H9 (cell line): Measurements from ENCODE around the gene FHOD3. TPM values are rescaled to one million over a fixed set of nuclear protein-coding genes. Genes with fewer than 3 reads are reported as not detected.

Source experiments
- DNase-seq: peaks from one replicate; pipeline ENCODE4 v3.0.0-alpha.2; 2017
- H2AFZ ChIP-seq: one replicate; pipeline ENCODE4 v1.6.1; 2013; ENCODE audit warnings: mild to moderate bottlenecking, low read length, control low read depth, moderate library complexity
- H2AK5ac ChIP-seq: 2 replicates; pipeline ENCODE4 v1.6.1; 2013; ENCODE audit warnings: low read length, control low read depth, mixed read lengths; ENCODE audit not compliant: insufficient read length
- H2BK120ac ChIP-seq: one replicate; pipeline ENCODE4 v1.6.1; 2013; ENCODE audit warnings: low read depth, mild to moderate bottlenecking, low read length, control low read depth, inconsistent platforms; ENCODE audit not compliant: poor library complexity, severe bottlenecking
- H2BK12ac ChIP-seq: 2 replicates; pipeline ENCODE4 v1.6.1; 2013; ENCODE audit warnings: low read length, control low read depth, mixed read lengths, low read depth; ENCODE audit not compliant: insufficient read length
- H2BK15ac ChIP-seq: 2 replicates; pipeline ENCODE4 v1.6.1; 2013; ENCODE audit warnings: low read depth, low read length, control low read depth
- H2BK20ac ChIP-seq: one replicate; pipeline ENCODE4 v1.6.1; 2013; ENCODE audit warnings: low read depth, mild to moderate bottlenecking, low read length, control low read depth, inconsistent platforms; ENCODE audit not compliant: poor library complexity, severe bottlenecking
- H2BK5ac ChIP-seq: 2 replicates; pipeline ENCODE4 v1.6.1; 2013; ENCODE audit warnings: low read length, control low read depth, mixed read lengths; ENCODE audit not compliant: insufficient read length
- H3K14ac ChIP-seq: 2 replicates; pipeline ENCODE4 v1.6.1; 2013; ENCODE audit warnings: low read length, control low read depth; ENCODE audit not compliant: insufficient read depth
- H3K18ac ChIP-seq: 2 replicates; pipeline ENCODE4 v1.6.1; 2013; ENCODE audit warnings: low read depth, mild to moderate bottlenecking, mixed read lengths, low read length, control low read depth; ENCODE audit not compliant: insufficient read length
- H3K23ac ChIP-seq: 2 replicates; pipeline ENCODE4 v1.6.1; 2013; ENCODE audit warnings: low read length, control low read depth, mixed read lengths, low read depth; ENCODE audit not compliant: insufficient read length
- H3K23me2 ChIP-seq: 2 replicates; pipeline ENCODE4 v1.6.1; 2013; ENCODE audit warnings: low read depth, mild to moderate bottlenecking, mixed read lengths, low read length, control low read depth; ENCODE audit not compliant: insufficient read length, poor library complexity, severe bottlenecking
- H3K27ac ChIP-seq: 2 replicates; pipeline ENCODE4 v1.5.1; 2013; ENCODE audit warnings: low read length, control low read depth, mixed read lengths, low read depth; ENCODE audit not compliant: insufficient read length
- H3K27me3 ChIP-seq: 2 replicates; pipeline ENCODE4 v1.6.1; 2013; ENCODE audit warnings: low read length, control low read depth, inconsistent platforms; ENCODE audit not compliant: insufficient read depth
- H3K4ac ChIP-seq: 2 replicates; pipeline ENCODE4 v1.6.1; 2013; ENCODE audit warnings: low read depth, mild to moderate bottlenecking, control low read depth, inconsistent platforms, low read length, moderate library complexity
- H3K4me1 ChIP-seq: 2 replicates; pipeline ENCODE4 v1.6.1; 2013; ENCODE audit warnings: low read length, control low read depth, inconsistent platforms; ENCODE audit not compliant: insufficient read depth
- H3K4me2 ChIP-seq: 2 replicates; pipeline ENCODE4 v1.6.1; 2013; ENCODE audit warnings: low read length, control low read depth, mixed read lengths; ENCODE audit not compliant: insufficient read length, insufficient read depth
- H3K56ac ChIP-seq: 2 replicates; pipeline ENCODE4 v1.6.1; 2013; ENCODE audit warnings: low read depth, mild to moderate bottlenecking, mixed read lengths, low read length, control low read depth; ENCODE audit not compliant: insufficient read length
- H3K79me1 ChIP-seq: 2 replicates; pipeline ENCODE4 v1.6.1; 2013; ENCODE audit warnings: low read depth, mild to moderate bottlenecking, moderate library complexity, low read length, control low read depth, inconsistent platforms; ENCODE audit not compliant: insufficient read depth, poor library complexity, severe bottlenecking
- H3K79me2 ChIP-seq: 2 replicates; pipeline ENCODE4 v1.6.1; 2013; ENCODE audit warnings: low read length, control low read depth, inconsistent platforms; ENCODE audit not compliant: insufficient read depth
- H3K9ac ChIP-seq: 2 replicates; pipeline ENCODE4 v1.6.1; 2013; ENCODE audit warnings: low read length, control low read depth, mixed read lengths; ENCODE audit not compliant: insufficient read length; ENCODE audit errors: extremely low read depth
- H3K9me3 ChIP-seq: one replicate; pipeline ENCODE4 v1.6.1; 2013; ENCODE audit warnings: low read depth, low read length, inconsistent platforms; ENCODE audit not compliant: control insufficient read depth
- H3T11ph ChIP-seq: one replicate; pipeline ENCODE4 v1.6.1; 2013; ENCODE audit warnings: mild to moderate bottlenecking, low read length, control low read depth, inconsistent platforms
- H4K20me1 ChIP-seq: one replicate; pipeline ENCODE4 v1.6.1; 2013; ENCODE audit not compliant: control insufficient read depth, insufficient read length, insufficient read depth
- H4K5ac ChIP-seq: 2 replicates; pipeline ENCODE4 v1.6.1; 2013; ENCODE audit warnings: low read depth, mild to moderate bottlenecking, mixed read lengths, low read length, control low read depth; ENCODE audit not compliant: insufficient read length
- H4K8ac ChIP-seq: replicated peaks from 2 replicates; pipeline ENCODE4 v1.6.1; 2013; ENCODE audit warnings: low read length, control low read depth, mixed read lengths, low read depth; ENCODE audit not compliant: insufficient read length
- H4K91ac ChIP-seq: 2 replicates; pipeline ENCODE4 v1.6.1; 2013; ENCODE audit warnings: low read depth, mild to moderate bottlenecking, moderate library complexity, mixed read lengths, low read length, control low read depth; ENCODE audit not compliant: insufficient read length
- H3K27ac Mint-ChIP-seq, 3 experiments: 2 replicates in 2 of 3; 3 replicates in 1 of 3; pipeline ENCODE4 v1.8.0; 2020 to 2021; ENCODE audit warnings: mixed read lengths in 3 of 3, mild to moderate bottlenecking in 1 of 3, moderate library complexity in 1 of 3
- H3K27me3 Mint-ChIP-seq: 2 replicates; pipeline ENCODE4 v1.8.0; 2021; ENCODE audit warnings: low read depth, mild to moderate bottlenecking, moderate library complexity, mixed read lengths
- H3K36me3 Mint-ChIP-seq, 3 experiments: 2 replicates in 2 of 3; 3 replicates in 1 of 3; pipeline ENCODE4 v1.8.0; 2020 to 2021; ENCODE audit warnings: low read depth in 3 of 3, mixed read lengths in 3 of 3; ENCODE audit not compliant: insufficient read depth in 1 of 3
- H3K4me1 Mint-ChIP-seq, 2 experiments: 2 replicates each; pipeline ENCODE4 v1.8.0; 2020; ENCODE audit warnings: mixed read lengths in 2 of 2
- H3K4me3 Mint-ChIP-seq, 2 experiments: 2 replicates in 1 of 2; 3 replicates in 1 of 2; pipeline ENCODE4 v1.8.0; 2020 to 2021; ENCODE audit warnings: mild to moderate bottlenecking in 2 of 2, mixed read lengths in 2 of 2, moderate library complexity in 1 of 2
- H3K9me3 Mint-ChIP-seq, 2 experiments: 2 replicates in 1 of 2; 3 replicates in 1 of 2; pipeline ENCODE4 v1.8.0; 2020; ENCODE audit warnings: mild to moderate bottlenecking in 2 of 2, mixed read lengths in 2 of 2, moderate library complexity in 1 of 2
- total RNA-seq: library from RNA; stranded (reverse); gene quantifications from 2 replicates; pipeline ENCODE4 v1.2.1, GENCODE V29; 2021
- TF ChIP-seq, protein P1 (sequence below): fragments of 200-600 bp; sonication (generic); conservative IDR thresholded peaks from 3 replicates; pipeline ENCODE4 v1.8.0; 2021; ENCODE audit warnings: antibody characterized with exemption, mild to moderate bottlenecking

FHOD3 gene
- total RNA-seq, 1 experiment from 2014 or later: 8.0 TPM

DNA sequence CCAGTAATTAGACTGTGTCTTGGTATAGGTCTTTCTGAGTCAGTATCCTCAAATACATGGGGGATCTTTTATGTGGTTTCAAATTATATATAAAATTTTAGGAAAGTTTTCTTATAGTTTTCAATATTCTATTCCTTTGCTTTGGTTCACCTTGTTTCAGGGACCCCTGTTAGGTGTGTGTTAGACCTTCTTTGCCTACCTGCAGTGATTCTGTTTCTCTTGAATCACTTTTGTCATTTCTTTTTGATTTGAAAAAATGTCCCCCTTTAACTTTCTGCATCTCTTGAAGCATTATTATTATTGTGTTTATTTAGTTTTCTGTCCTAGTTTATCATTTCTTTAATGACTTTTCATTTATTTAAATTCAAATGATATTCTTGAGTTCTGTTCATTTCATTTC, 98.7 kb downstream of the FHOD3 start:
- Histone ChIP-seq H2AK5ac (no peak overlapping the region), H3K9ac (no peak overlapping the region), H3K27ac (no peak overlapping the region), H4K5ac (no peak overlapping the region), H3K27me3 (no peaks in the 10 kb centered on the region), H2BK15ac (no peak overlapping the region), H3K4me1 (no peaks in the 10 kb centered on the region), H2BK12ac (no peak overlapping the region), H4K8ac (no peak overlapping the region), H2BK20ac (no peak overlapping the region), H3K79me2 (no peaks in the 10 kb centered on the region), H4K91ac (no peak overlapping the region), H3K23me2 (no peaks in the 10 kb centered on the region), H2BK120ac (no peak overlapping the region), H4K20me1 (no peaks in the 10 kb centered on the region), H3K9me3 (no peaks in the 10 kb centered on the region), H3T11ph (no peak overlapping the region), H3K4me2 (no peak overlapping the region), H2BK5ac (no peak overlapping the region), H3K4ac (no peak overlapping the region), H2AFZ (no peak overlapping the region), H3K79me1 (no peaks in the 10 kb centered on the region), H3K56ac (no peak overlapping the region), H3K18ac (no peak overlapping the region), H3K14ac (no peak overlapping the region), H3K23ac (no peak overlapping the region)
- no peak for DNase-seq
- Mint-ChIP-seq H3K27me3 (no peaks in the 10 kb centered on the region; the same call in 1 of the 2 replicates), H3K4me3 (no peak overlapping the region), H3K9me3 (peaks cover 26 to 27% of the 10 kb centered on the region in 2 experiments), H3K36me3 (peaks cover 9 to 31% (median 14%) of the 10 kb centered on the region in 3 experiments; a peak in 6 of 7 replicates), H3K4me1 (peaks cover 0 to 4% of the 10 kb centered on the region in 2 experiments; a peak in 1 of 4 replicates), H3K27ac (no peak overlapping the region)
- TF ChIP-seq, protein P1, sequence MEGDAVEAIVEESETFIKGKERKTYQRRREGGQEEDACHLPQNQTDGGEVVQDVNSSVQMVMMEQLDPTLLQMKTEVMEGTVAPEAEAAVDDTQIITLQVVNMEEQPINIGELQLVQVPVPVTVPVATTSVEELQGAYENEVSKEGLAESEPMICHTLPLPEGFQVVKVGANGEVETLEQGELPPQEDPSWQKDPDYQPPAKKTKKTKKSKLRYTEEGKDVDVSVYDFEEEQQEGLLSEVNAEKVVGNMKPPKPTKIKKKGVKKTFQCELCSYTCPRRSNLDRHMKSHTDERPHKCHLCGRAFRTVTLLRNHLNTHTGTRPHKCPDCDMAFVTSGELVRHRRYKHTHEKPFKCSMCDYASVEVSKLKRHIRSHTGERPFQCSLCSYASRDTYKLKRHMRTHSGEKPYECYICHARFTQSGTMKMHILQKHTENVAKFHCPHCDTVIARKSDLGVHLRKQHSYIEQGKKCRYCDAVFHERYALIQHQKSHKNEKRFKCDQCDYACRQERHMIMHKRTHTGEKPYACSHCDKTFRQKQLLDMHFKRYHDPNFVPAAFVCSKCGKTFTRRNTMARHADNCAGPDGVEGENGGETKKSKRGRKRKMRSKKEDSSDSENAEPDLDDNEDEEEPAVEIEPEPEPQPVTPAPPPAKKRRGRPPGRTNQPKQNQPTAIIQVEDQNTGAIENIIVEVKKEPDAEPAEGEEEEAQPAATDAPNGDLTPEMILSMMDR: no peak
